ENCODE data around the gene CCNL2. TPM values are rescaled to one million over a fixed set of nuclear protein-coding genes. Genes with fewer than 3 reads are reported as not detected.
A peak's percentile ranks its signal among the peaks of the same experiment; 100 is the strongest.

CCNL2 gene
- total and polyA plus RNA-seq, 2 donors (not counting 1 experiment from before 2014, with no cell fraction given), result 102 to 116 TPM

DNA sequence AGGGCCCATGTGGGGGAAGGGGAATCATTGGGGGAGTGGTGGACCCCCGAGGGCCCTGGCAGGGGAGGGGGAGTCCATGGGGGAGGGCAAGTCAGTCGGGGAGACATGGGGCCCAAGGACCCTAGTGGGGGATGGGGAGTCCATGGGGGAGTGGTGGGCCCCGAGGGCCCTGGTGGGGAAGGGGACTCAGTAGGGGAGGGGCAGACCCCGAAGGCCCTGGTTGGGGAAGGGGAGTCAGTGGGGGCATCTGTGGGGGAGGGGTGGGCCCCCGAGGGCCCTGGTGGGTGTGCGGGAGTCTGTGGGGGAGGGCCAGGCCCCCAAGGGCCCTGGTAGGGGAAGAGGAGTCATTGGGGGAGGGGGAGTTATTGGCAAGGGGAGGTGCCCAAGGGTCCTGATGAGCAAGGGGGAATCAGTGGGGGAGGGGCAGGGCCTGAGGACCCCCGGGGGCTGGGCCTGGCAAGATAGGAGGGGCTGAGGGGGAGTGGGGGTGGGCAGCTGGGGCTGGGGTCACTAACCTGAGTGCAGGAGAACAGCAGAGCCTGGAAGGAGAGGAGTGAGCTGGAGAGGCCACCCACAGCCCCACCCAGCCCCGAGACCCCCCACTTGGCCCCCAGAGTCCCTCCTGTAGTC is 42.9 kb downstream of the CCNL2 start:
- no peaks in the 10 kb centered on the region for H3K27me3 ChIP-seq (ENCODE audit: control insufficient read depth, insufficient read depth, low read length)

DNA sequence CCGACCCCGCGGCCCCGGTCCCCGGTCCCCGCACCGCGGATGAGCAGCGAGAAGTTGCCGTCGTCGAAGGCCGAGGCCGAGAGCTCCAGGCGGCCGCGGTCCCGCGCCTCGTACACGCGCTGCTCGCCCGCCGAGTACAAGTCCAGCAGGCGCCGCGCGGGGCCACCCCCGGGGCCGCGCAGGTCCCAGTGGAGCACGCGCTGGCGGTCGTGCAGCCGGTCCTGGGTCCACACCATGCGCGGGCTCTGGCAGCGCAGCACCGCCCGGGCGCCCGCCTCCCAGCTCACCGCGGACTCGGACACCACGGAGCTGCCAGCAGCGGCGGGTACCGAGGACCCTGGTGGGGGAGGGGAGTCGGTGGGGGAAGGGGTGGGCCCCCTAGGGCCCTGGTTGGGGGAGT is 43.7 kb downstream of the CCNL2 start:
- H4K20me1 ChIP-seq (ENCODE audit: control insufficient read depth, extremely low read depth, insufficient read depth, low read length), result no peaks in the 10 kb centered on the region
- peaks cover 62% of the 10 kb centered on the region for H3K79me2 ChIP-seq (ENCODE audit: control insufficient read depth, insufficient read depth, low read length)
- no peak overlapping the region for H3K9ac ChIP-seq (ENCODE audit: insufficient read depth, low read length)
- TF ChIP-seq, protein P1, sequence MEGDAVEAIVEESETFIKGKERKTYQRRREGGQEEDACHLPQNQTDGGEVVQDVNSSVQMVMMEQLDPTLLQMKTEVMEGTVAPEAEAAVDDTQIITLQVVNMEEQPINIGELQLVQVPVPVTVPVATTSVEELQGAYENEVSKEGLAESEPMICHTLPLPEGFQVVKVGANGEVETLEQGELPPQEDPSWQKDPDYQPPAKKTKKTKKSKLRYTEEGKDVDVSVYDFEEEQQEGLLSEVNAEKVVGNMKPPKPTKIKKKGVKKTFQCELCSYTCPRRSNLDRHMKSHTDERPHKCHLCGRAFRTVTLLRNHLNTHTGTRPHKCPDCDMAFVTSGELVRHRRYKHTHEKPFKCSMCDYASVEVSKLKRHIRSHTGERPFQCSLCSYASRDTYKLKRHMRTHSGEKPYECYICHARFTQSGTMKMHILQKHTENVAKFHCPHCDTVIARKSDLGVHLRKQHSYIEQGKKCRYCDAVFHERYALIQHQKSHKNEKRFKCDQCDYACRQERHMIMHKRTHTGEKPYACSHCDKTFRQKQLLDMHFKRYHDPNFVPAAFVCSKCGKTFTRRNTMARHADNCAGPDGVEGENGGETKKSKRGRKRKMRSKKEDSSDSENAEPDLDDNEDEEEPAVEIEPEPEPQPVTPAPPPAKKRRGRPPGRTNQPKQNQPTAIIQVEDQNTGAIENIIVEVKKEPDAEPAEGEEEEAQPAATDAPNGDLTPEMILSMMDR (conservative IDR thresholded peaks at IDR 0.05 in 1 of 2, IDR thresholded peaks at IDR 0.05 in 1 of 2; ENCODE audit: low read depth in 1 of 2, low read length in 2 of 2), result no peak
- no peak for TF ChIP-seq EZH2 (IDR thresholded peaks at IDR 0.05; ENCODE audit: low read length, missing control alignments)
- H3K4me1 ChIP-seq (ENCODE audit: control insufficient read depth, extremely low read depth, insufficient read depth, low read length), result peaks cover 34% of the 10 kb centered on the region
- peak; percentile 40 to 43 for DNase-seq (ENCODE audit: low read depth in 2 of 2)
- no peak overlapping the region for H3K4me2 ChIP-seq (ENCODE audit: extremely low read depth, insufficient read depth, low read length)
- H2AFZ ChIP-seq (ENCODE audit: low read length), result no peak overlapping the region
- no peak overlapping the region for H3K27ac ChIP-seq (ENCODE audit: insufficient read depth, low read length)
- H3K27me3 ChIP-seq (ENCODE audit: control insufficient read depth, insufficient read depth, low read length), result no peaks in the 10 kb centered on the region
- H3K9me3 ChIP-seq (ENCODE audit: control insufficient read depth, insufficient read depth, low read depth, low read length), result no peaks in the 10 kb centered on the region
- peaks cover 25% of the 10 kb centered on the region for H3K36me3 ChIP-seq (ENCODE audit: control insufficient read depth, insufficient read depth, low read length)
- H3K4me3 ChIP-seq (replicated peaks in 1 of 4; ENCODE audit: control extremely low read depth in 1 of 4, insufficient read depth in 1 of 4, low read depth in 3 of 4, low read length in 4 of 4), result peak overlapping the region in 2 of 4 experiments; percentile 12 to 98

More for the DNA sequence above, 42.9 kb downstream of the CCNL2 start:
- Histone ChIP-seq H4K20me1 (ENCODE audit: control insufficient read depth, extremely low read depth, insufficient read depth, low read length) (no peaks in the 10 kb centered on the region), H3K9ac (ENCODE audit: insufficient read depth, low read length) (peak overlapping the region; percentile 92), H3K4me2 (ENCODE audit: extremely low read depth, insufficient read depth, low read length) (peak overlapping the region; percentile 44), H2AFZ (ENCODE audit: low read length) (no peak overlapping the region), H3K27ac (ENCODE audit: insufficient read depth, low read length) (peak overlapping the region; percentile 96), H3K4me1 (ENCODE audit: control insufficient read depth, extremely low read depth, insufficient read depth, low read length) (peaks cover 40% of the 10 kb centered on the region), H3K36me3 (ENCODE audit: control insufficient read depth, insufficient read depth, low read length) (peaks cover 25% of the 10 kb centered on the region), H3K4me3 (replicated peaks in 1 of 4; ENCODE audit: control extremely low read depth in 1 of 4, insufficient read depth in 1 of 4, low read depth in 3 of 4, low read length in 4 of 4) (peak overlapping the region; percentile 91 to 98 (median 97)), H3K79me2 (ENCODE audit: control insufficient read depth, insufficient read depth, low read length) (peaks cover 62% of the 10 kb centered on the region), H3K9me3 (ENCODE audit: control insufficient read depth, insufficient read depth, low read depth, low read length) (no peaks in the 10 kb centered on the region)
- DNase-seq (ENCODE audit: low read depth in 2 of 2), result no peak
- TF ChIP-seq EZH2 (IDR thresholded peaks at IDR 0.05; ENCODE audit: low read length, missing control alignments), result no peak
- TF ChIP-seq, protein P1 (conservative IDR thresholded peaks at IDR 0.05 in 1 of 2, IDR thresholded peaks at IDR 0.05 in 1 of 2; ENCODE audit: low read depth in 1 of 2, low read length in 2 of 2), result no peak

DNA sequence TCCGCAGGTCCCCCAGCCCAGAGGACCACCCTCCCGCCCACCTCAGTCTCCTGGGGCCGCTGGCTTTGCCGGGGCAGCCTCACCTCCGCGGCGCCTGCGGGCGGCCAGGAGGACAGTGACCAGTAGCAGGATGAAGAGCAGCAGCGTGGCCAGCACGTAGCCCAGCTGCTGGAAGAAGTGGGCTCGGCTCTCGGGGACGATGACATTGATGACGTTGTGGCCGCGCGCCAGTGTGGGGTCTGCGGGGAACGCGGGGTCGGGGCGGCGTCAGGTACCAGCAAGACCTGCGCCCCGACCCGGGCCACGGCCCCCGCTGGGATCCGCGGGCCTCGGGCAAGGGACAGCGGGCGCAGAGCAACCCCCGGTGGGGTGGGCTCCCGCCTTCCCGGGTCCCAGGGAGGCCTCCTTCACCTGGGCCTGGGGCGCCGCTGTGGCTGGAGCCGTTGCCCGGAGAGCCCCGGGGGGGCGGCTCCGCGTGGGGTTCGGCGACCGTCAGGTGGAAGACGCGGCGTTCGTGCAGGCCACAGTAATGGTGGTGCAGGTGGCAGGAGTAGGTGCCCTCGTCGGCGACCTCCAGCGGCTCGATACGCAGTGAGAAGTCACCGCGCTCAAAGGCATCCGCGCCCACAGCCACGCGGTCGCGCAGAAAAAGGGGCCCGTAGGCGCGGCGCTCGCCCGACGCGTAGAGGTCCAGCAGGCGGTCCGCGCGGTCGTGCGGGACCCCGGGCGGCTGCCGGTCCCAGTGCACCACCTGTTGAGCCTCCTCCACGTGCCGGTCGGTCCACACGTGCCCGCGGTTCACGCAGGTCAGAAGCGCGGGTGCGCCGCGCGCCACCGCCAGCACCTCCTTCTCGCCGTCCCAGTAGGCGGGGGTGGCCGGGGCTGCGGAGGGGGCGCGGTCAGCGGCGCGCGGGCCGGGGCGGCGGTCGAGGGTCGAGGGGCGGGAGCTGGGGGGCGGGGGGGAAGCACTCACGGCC is 44.6 kb downstream of the CCNL2 start:
- TF ChIP-seq EZH2 (IDR thresholded peaks at IDR 0.05; ENCODE audit: low read length, missing control alignments), result no peak
- TF ChIP-seq, protein P1 (conservative IDR thresholded peaks at IDR 0.05 in 1 of 2, IDR thresholded peaks at IDR 0.05 in 1 of 2; ENCODE audit: low read depth in 1 of 2, low read length in 2 of 2), result no peak
- Histone ChIP-seq H4K20me1 (ENCODE audit: control insufficient read depth, extremely low read depth, insufficient read depth, low read length) (no peaks in the 10 kb centered on the region), H3K9ac (ENCODE audit: insufficient read depth, low read length) (no peak overlapping the region), H3K4me2 (ENCODE audit: extremely low read depth, insufficient read depth, low read length) (peak overlapping the region; percentile 51), H3K4me1 (ENCODE audit: control insufficient read depth, extremely low read depth, insufficient read depth, low read length) (peaks cover 26% of the 10 kb centered on the region), H3K27ac (ENCODE audit: insufficient read depth, low read length) (no peak overlapping the region), H3K36me3 (ENCODE audit: control insufficient read depth, insufficient read depth, low read length) (peaks cover 25% of the 10 kb centered on the region), H3K9me3 (ENCODE audit: control insufficient read depth, insufficient read depth, low read depth, low read length) (no peaks in the 10 kb centered on the region), H3K4me3 (replicated peaks in 1 of 4; ENCODE audit: control extremely low read depth in 1 of 4, insufficient read depth in 1 of 4, low read depth in 3 of 4, low read length in 4 of 4) (peak overlapping the region in 2 of 4 experiments; percentile 10 to 98), H3K79me2 (ENCODE audit: control insufficient read depth, insufficient read depth, low read length) (peaks cover 62% of the 10 kb centered on the region), H2AFZ (ENCODE audit: low read length) (no peak overlapping the region), H3K27me3 (ENCODE audit: control insufficient read depth, insufficient read depth, low read length) (no peaks in the 10 kb centered on the region)
- DNase-seq (ENCODE audit: low read depth in 2 of 2), result no peak

Measured in fibroblast of lung (primary cell).